ENCODE results near the gene TIMM21. TPM values are rescaled to one million over a fixed set of nuclear protein-coding genes. Genes with fewer than 3 reads are reported as not detected.

The TIMM21 gene
- total RNA-seq, 1 experiment from 2014 or later, result 46.0 TPM

GRCh38 chr18:74178884-74179283 lies 30.6 kb downstream of the TIMM21 start:
- no peak for DNase-seq
- Histone ChIP-seq H4K8ac (replicated peaks; ENCODE audit: insufficient read length, low read depth, low read length) (no peak overlapping the region), H2AK5ac (ENCODE audit: insufficient read length, low read length) (no peak overlapping the region), H2AFZ (ENCODE audit: low read length) (no peak overlapping the region), H3K23ac (ENCODE audit: insufficient read length, low read depth, low read length) (no peak overlapping the region), H4K20me1 (ENCODE audit: control insufficient read depth, insufficient read depth, insufficient read length) (no peaks in the 10 kb centered on the region), H3K18ac (ENCODE audit: insufficient read length, low read depth, low read length) (no peak overlapping the region), H4K5ac (ENCODE audit: insufficient read length, low read depth, low read length) (no peak overlapping the region), H2BK5ac (ENCODE audit: insufficient read length, low read length) (no peak overlapping the region), H3K4ac (ENCODE audit: low read depth, low read length) (no peak overlapping the region), H3K9me3 (ENCODE audit: control insufficient read depth, low read depth, low read length) (no peaks in the 10 kb centered on the region), H3K79me1 (ENCODE audit: insufficient read depth, low read depth, low read length, poor library complexity, severe bottlenecking) (no peaks in the 10 kb centered on the region), H3K4me1 (ENCODE audit: insufficient read depth, low read length) (no peaks in the 10 kb centered on the region; the same call in 1 of the 2 replicates), H3K27me3 (ENCODE audit: insufficient read depth, low read length) (no peaks in the 10 kb centered on the region), H3K4me2 (ENCODE audit: insufficient read depth, insufficient read length, low read length) (no peak overlapping the region), H3T11ph (ENCODE audit: low read length) (no peak overlapping the region), H2BK15ac (ENCODE audit: low read depth, low read length) (no peak overlapping the region), H3K14ac (ENCODE audit: insufficient read depth, low read length) (no peak overlapping the region), H3K79me2 (ENCODE audit: insufficient read depth, low read length) (no peaks in the 10 kb centered on the region), H2BK12ac (ENCODE audit: insufficient read length, low read depth, low read length) (no peak overlapping the region), H4K91ac (ENCODE audit: insufficient read length, low read depth, low read length) (no peak overlapping the region), H3K56ac (ENCODE audit: insufficient read length, low read depth, low read length) (no peak overlapping the region), H3K23me2 (ENCODE audit: insufficient read length, low read depth, low read length, poor library complexity, severe bottlenecking) (no peaks in the 10 kb centered on the region), H3K27ac (ENCODE audit: insufficient read length, low read depth, low read length) (no peak overlapping the region), H2BK20ac (ENCODE audit: low read depth, low read length, poor library complexity, severe bottlenecking) (no peak overlapping the region), H3K9ac (ENCODE audit: extremely low read depth, insufficient read length, low read length) (no peak overlapping the region), H2BK120ac (ENCODE audit: low read depth, low read length, poor library complexity, severe bottlenecking) (no peak overlapping the region)
- no CpG with 5 or more reads among the region's 1 CpG for WGBS (ENCODE audit: extremely low coverage, insufficient read length, low lambda C conversion rate)
- peaks cover 0 to 4% (median 2%) of the 10 kb centered on the region in 3 experiments; a peak in 2 of 7 replicates for H3K36me3 Mint-ChIP-seq (ENCODE audit: insufficient read depth in 1 of 3, low read depth in 3 of 3)
- H3K27ac Mint-ChIP-seq, result no peak overlapping the region
- H3K4me1 Mint-ChIP-seq, result peaks cover 7% of the 10 kb centered on the region in 2 experiments
- H3K27me3 Mint-ChIP-seq (ENCODE audit: low read depth), result peaks cover 11% of the 10 kb centered on the region
- H3K4me3 Mint-ChIP-seq, result no peak overlapping the region
- H3K9me3 Mint-ChIP-seq, result peaks cover 0 to 4% of the 10 kb centered on the region in 2 experiments; a peak in 1 of 5 replicates
- no peak for TF ChIP-seq CTCF (conservative IDR thresholded peaks at IDR 0.05)
